H9 (cell line): ENCODE results near the gene ABHD16B. TPM values are rescaled to one million over a fixed set of nuclear protein-coding genes. Genes with fewer than 3 reads are reported as not detected.

ENCODE experiments used
- DNase-seq: peaks from one replicate; pipeline ENCODE4 v3.0.0-alpha.2; 2017
- H2AFZ ChIP-seq: one replicate; pipeline ENCODE4 v1.6.1; 2013; ENCODE audit warnings: mild to moderate bottlenecking, low read length, control low read depth, moderate library complexity
- H2AK5ac ChIP-seq: 2 replicates; pipeline ENCODE4 v1.6.1; 2013; ENCODE audit warnings: low read length, control low read depth, mixed read lengths; ENCODE audit not compliant: insufficient read length
- H2BK120ac ChIP-seq: one replicate; pipeline ENCODE4 v1.6.1; 2013; ENCODE audit warnings: low read depth, mild to moderate bottlenecking, low read length, control low read depth, inconsistent platforms; ENCODE audit not compliant: poor library complexity, severe bottlenecking
- H2BK12ac ChIP-seq: 2 replicates; pipeline ENCODE4 v1.6.1; 2013; ENCODE audit warnings: low read length, control low read depth, mixed read lengths, low read depth; ENCODE audit not compliant: insufficient read length
- H2BK15ac ChIP-seq: 2 replicates; pipeline ENCODE4 v1.6.1; 2013; ENCODE audit warnings: low read depth, low read length, control low read depth
- H2BK20ac ChIP-seq: one replicate; pipeline ENCODE4 v1.6.1; 2013; ENCODE audit warnings: low read depth, mild to moderate bottlenecking, low read length, control low read depth, inconsistent platforms; ENCODE audit not compliant: poor library complexity, severe bottlenecking
- H2BK5ac ChIP-seq: 2 replicates; pipeline ENCODE4 v1.6.1; 2013; ENCODE audit warnings: low read length, control low read depth, mixed read lengths; ENCODE audit not compliant: insufficient read length
- H3K14ac ChIP-seq: 2 replicates; pipeline ENCODE4 v1.6.1; 2013; ENCODE audit warnings: low read length, control low read depth; ENCODE audit not compliant: insufficient read depth
- H3K18ac ChIP-seq: 2 replicates; pipeline ENCODE4 v1.6.1; 2013; ENCODE audit warnings: low read depth, mild to moderate bottlenecking, mixed read lengths, low read length, control low read depth; ENCODE audit not compliant: insufficient read length
- H3K23ac ChIP-seq: 2 replicates; pipeline ENCODE4 v1.6.1; 2013; ENCODE audit warnings: low read length, control low read depth, mixed read lengths, low read depth; ENCODE audit not compliant: insufficient read length
- H3K23me2 ChIP-seq: 2 replicates; pipeline ENCODE4 v1.6.1; 2013; ENCODE audit warnings: low read depth, mild to moderate bottlenecking, mixed read lengths, low read length, control low read depth; ENCODE audit not compliant: insufficient read length, poor library complexity, severe bottlenecking
- H3K27ac ChIP-seq: 2 replicates; pipeline ENCODE4 v1.5.1; 2013; ENCODE audit warnings: low read length, control low read depth, mixed read lengths, low read depth; ENCODE audit not compliant: insufficient read length
- H3K27me3 ChIP-seq: 2 replicates; pipeline ENCODE4 v1.6.1; 2013; ENCODE audit warnings: low read length, control low read depth, inconsistent platforms; ENCODE audit not compliant: insufficient read depth
- H3K4ac ChIP-seq: 2 replicates; pipeline ENCODE4 v1.6.1; 2013; ENCODE audit warnings: low read depth, mild to moderate bottlenecking, control low read depth, inconsistent platforms, low read length, moderate library complexity
- H3K4me1 ChIP-seq: 2 replicates; pipeline ENCODE4 v1.6.1; 2013; ENCODE audit warnings: low read length, control low read depth, inconsistent platforms; ENCODE audit not compliant: insufficient read depth
- H3K4me2 ChIP-seq: 2 replicates; pipeline ENCODE4 v1.6.1; 2013; ENCODE audit warnings: low read length, control low read depth, mixed read lengths; ENCODE audit not compliant: insufficient read length, insufficient read depth
- H3K56ac ChIP-seq: 2 replicates; pipeline ENCODE4 v1.6.1; 2013; ENCODE audit warnings: low read depth, mild to moderate bottlenecking, mixed read lengths, low read length, control low read depth; ENCODE audit not compliant: insufficient read length
- H3K79me1 ChIP-seq: 2 replicates; pipeline ENCODE4 v1.6.1; 2013; ENCODE audit warnings: low read depth, mild to moderate bottlenecking, moderate library complexity, low read length, control low read depth, inconsistent platforms; ENCODE audit not compliant: insufficient read depth, poor library complexity, severe bottlenecking
- H3K79me2 ChIP-seq: 2 replicates; pipeline ENCODE4 v1.6.1; 2013; ENCODE audit warnings: low read length, control low read depth, inconsistent platforms; ENCODE audit not compliant: insufficient read depth
- H3K9ac ChIP-seq: 2 replicates; pipeline ENCODE4 v1.6.1; 2013; ENCODE audit warnings: low read length, control low read depth, mixed read lengths; ENCODE audit not compliant: insufficient read length; ENCODE audit errors: extremely low read depth
- H3K9me3 ChIP-seq: one replicate; pipeline ENCODE4 v1.6.1; 2013; ENCODE audit warnings: low read depth, low read length, inconsistent platforms; ENCODE audit not compliant: control insufficient read depth
- H3T11ph ChIP-seq: one replicate; pipeline ENCODE4 v1.6.1; 2013; ENCODE audit warnings: mild to moderate bottlenecking, low read length, control low read depth, inconsistent platforms
- H4K20me1 ChIP-seq: one replicate; pipeline ENCODE4 v1.6.1; 2013; ENCODE audit not compliant: control insufficient read depth, insufficient read length, insufficient read depth
- H4K5ac ChIP-seq: 2 replicates; pipeline ENCODE4 v1.6.1; 2013; ENCODE audit warnings: low read depth, mild to moderate bottlenecking, mixed read lengths, low read length, control low read depth; ENCODE audit not compliant: insufficient read length
- H4K8ac ChIP-seq: replicated peaks from 2 replicates; pipeline ENCODE4 v1.6.1; 2013; ENCODE audit warnings: low read length, control low read depth, mixed read lengths, low read depth; ENCODE audit not compliant: insufficient read length
- H4K91ac ChIP-seq: 2 replicates; pipeline ENCODE4 v1.6.1; 2013; ENCODE audit warnings: low read depth, mild to moderate bottlenecking, moderate library complexity, mixed read lengths, low read length, control low read depth; ENCODE audit not compliant: insufficient read length
- H3K27ac Mint-ChIP-seq, 3 experiments: 2 replicates in 2 of 3; 3 replicates in 1 of 3; pipeline ENCODE4 v1.8.0; 2020 to 2021; ENCODE audit warnings: mixed read lengths in 3 of 3, mild to moderate bottlenecking in 1 of 3, moderate library complexity in 1 of 3
- H3K27me3 Mint-ChIP-seq: 2 replicates; pipeline ENCODE4 v1.8.0; 2021; ENCODE audit warnings: low read depth, mild to moderate bottlenecking, moderate library complexity, mixed read lengths
- H3K36me3 Mint-ChIP-seq, 3 experiments: 2 replicates in 2 of 3; 3 replicates in 1 of 3; pipeline ENCODE4 v1.8.0; 2020 to 2021; ENCODE audit warnings: low read depth in 3 of 3, mixed read lengths in 3 of 3; ENCODE audit not compliant: insufficient read depth in 1 of 3
- H3K4me1 Mint-ChIP-seq, 2 experiments: 2 replicates each; pipeline ENCODE4 v1.8.0; 2020; ENCODE audit warnings: mixed read lengths in 2 of 2
- H3K4me3 Mint-ChIP-seq, 2 experiments: 2 replicates in 1 of 2; 3 replicates in 1 of 2; pipeline ENCODE4 v1.8.0; 2020 to 2021; ENCODE audit warnings: mild to moderate bottlenecking in 2 of 2, mixed read lengths in 2 of 2, moderate library complexity in 1 of 2
- H3K9me3 Mint-ChIP-seq, 2 experiments: 2 replicates in 1 of 2; 3 replicates in 1 of 2; pipeline ENCODE4 v1.8.0; 2020; ENCODE audit warnings: mild to moderate bottlenecking in 2 of 2, mixed read lengths in 2 of 2, moderate library complexity in 1 of 2
- CTCF ChIP-seq: fragments of 200-600 bp; sonication (generic); conservative IDR thresholded peaks from 3 replicates; pipeline ENCODE4 v1.8.0; 2021; ENCODE audit warnings: antibody characterized with exemption, mild to moderate bottlenecking
- WGBS: extraction: QIAGEN DNeasy Blood & Tissue Kit; methylation state at CpG from one replicate; pipeline ENCODE4 v1.1.7; 2013; ENCODE audit warnings: missing lambda C conversion rate, low lambda C conversion rate, mixed read lengths; ENCODE audit not compliant: insufficient read length; ENCODE audit errors: extremely low coverage; 5-methylcytosine and 5-hydroxymethylcytosine counted together
- total RNA-seq: library from RNA; stranded (reverse); gene quantifications from 2 replicates; pipeline ENCODE4 v1.2.1, GENCODE V29; 2021

Gene ABHD16B
- total RNA-seq, 1 experiment from 2014 or later = not detected

GRCh38 chr20:63857764-63858392 lies 3.4 kb upstream of the ABHD16B start:
- no peak overlapping the region for H3K4me2 ChIP-seq
- peak overlapping the region; percentile 39 to 48; a peak in 2 of 5 replicates for H3K4me3 Mint-ChIP-seq
- no peak overlapping the region for H3K27ac ChIP-seq

More at GRCh38 chr20:63857764-63858392, 3.4 kb upstream of the ABHD16B start:
- H4K5ac ChIP-seq = no peak overlapping the region
- WGBS = no CpG with 5 or more reads among the region's 14 CpGs
- no peak overlapping the region for H3K18ac ChIP-seq
- no peak overlapping the region for H3K14ac ChIP-seq
- H3K27ac Mint-ChIP-seq = peak overlapping the region; percentile 62 to 88 (median 74); a peak in 3 of 7 replicates
- H3K4ac ChIP-seq = no peak overlapping the region
- H2BK120ac ChIP-seq = no peak overlapping the region
- H4K91ac ChIP-seq = no peak overlapping the region
- H3K23me2 ChIP-seq = no peaks in the 10 kb centered on the region
- no peaks in the 10 kb centered on the region for H3K79me1 ChIP-seq
- no peak for DNase-seq
- no peak overlapping the region for H2BK12ac ChIP-seq
- no peak overlapping the region for H2AFZ ChIP-seq
- no peak overlapping the region for H2AK5ac ChIP-seq
- no peak overlapping the region for H3T11ph ChIP-seq
- H3K9me3 ChIP-seq = no peaks in the 10 kb centered on the region
- H3K79me2 ChIP-seq = no peaks in the 10 kb centered on the region
- H3K56ac ChIP-seq = no peak overlapping the region
- no peak overlapping the region for H2BK20ac ChIP-seq
- H2BK15ac ChIP-seq = no peak overlapping the region
- H4K20me1 ChIP-seq = no peaks in the 10 kb centered on the region
- H3K4me1 Mint-ChIP-seq = peaks cover 22 to 41% of the 10 kb centered on the region in 2 experiments
- H2BK5ac ChIP-seq = no peak overlapping the region
- H3K36me3 Mint-ChIP-seq = peaks cover 0 to 9% (median 5%) of the 10 kb centered on the region in 3 experiments; a peak in 4 of 7 replicates
- TF ChIP-seq CTCF = no peak
- no peak overlapping the region for H3K23ac ChIP-seq
- no peaks in the 10 kb centered on the region for H3K9me3 Mint-ChIP-seq
- no peak overlapping the region for H3K9ac ChIP-seq
- no peak overlapping the region for H4K8ac ChIP-seq
- peaks cover 2% of the 10 kb centered on the region; the same call in 1 of the 2 replicates for H3K27me3 Mint-ChIP-seq
- H3K27me3 ChIP-seq = no peaks in the 10 kb centered on the region
- peaks cover 2% of the 10 kb centered on the region; the same call in 1 of the 2 replicates for H3K4me1 ChIP-seq
